Central memory CD8-positive, alpha-beta T cell (primary cell): Measurements from ENCODE around the gene BCCIP.
A peak's percentile ranks its signal among the peaks of the same experiment; 100 is the strongest.

ENCODE experiments used
- ATAC-seq: fragments of 150-1000 bp; cut with Tn5 transposase; replicated peaks from 2 replicates; pipeline ENCODE4 v1.10.0; 2022; ENCODE audit warnings: mild to moderate bottlenecking, moderate FRiP score, moderate number of reproducible peaks; ENCODE audit not compliant: poor library complexity, severe bottlenecking; ENCODE audit errors: extremely low read depth
- DNase-seq, 2 donors: peaks; one replicate each; pipeline ENCODE4 v3.0.0; 2021; ENCODE audit warnings: low spot score in 2 of 2
- H3K27ac Mint-ChIP-seq: one replicate; pipeline ENCODE4 v1.8.0; 2022; ENCODE audit warnings: low read depth, mild to moderate bottlenecking, moderate library complexity, mixed read lengths
- H3K27me3 Mint-ChIP-seq: one replicate; pipeline ENCODE4 v1.8.0; 2022; ENCODE audit warnings: mixed read lengths
- H3K36me3 Mint-ChIP-seq: one replicate; pipeline ENCODE4 v1.8.0; 2022; ENCODE audit warnings: mild to moderate bottlenecking, moderate library complexity, mixed read lengths; ENCODE audit not compliant: insufficient read depth
- H3K4me1 Mint-ChIP-seq: one replicate; pipeline ENCODE4 v1.8.0; 2022; ENCODE audit warnings: mixed read lengths
- H3K4me3 Mint-ChIP-seq: one replicate; pipeline ENCODE4 v1.8.0; 2022; ENCODE audit warnings: mild to moderate bottlenecking, moderate library complexity, mixed read lengths
- H3K9me3 Mint-ChIP-seq: one replicate; pipeline ENCODE4 v1.8.0; 2022; ENCODE audit warnings: mixed read lengths

BCCIP gene

DNA sequence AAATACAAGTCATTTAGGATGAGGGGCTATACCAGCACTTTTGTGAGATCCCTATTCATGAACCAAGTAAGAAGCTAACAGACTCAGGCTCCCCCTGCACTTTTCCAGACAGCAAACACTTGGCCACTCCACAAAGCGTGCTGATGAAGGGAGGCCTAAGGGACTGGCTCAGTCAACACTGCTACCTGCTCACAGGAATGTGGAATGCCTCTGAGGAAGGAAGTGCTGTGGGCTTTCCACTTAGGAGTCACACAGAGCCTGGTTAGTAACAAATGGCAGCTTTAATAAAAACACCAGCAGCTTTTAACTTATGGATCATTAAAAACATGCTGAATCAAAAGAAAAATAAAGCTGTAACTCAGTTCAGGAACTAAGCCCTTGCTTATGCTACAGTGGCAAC is 15.3 kb upstream of the BCCIP start:
- H3K4me3 Mint-ChIP-seq: no peak overlapping the region
- peaks cover 28% of the 10 kb centered on the region for H3K36me3 Mint-ChIP-seq
- peaks cover 7% of the 10 kb centered on the region for H3K4me1 Mint-ChIP-seq
- no peaks in the 10 kb centered on the region for H3K27me3 Mint-ChIP-seq
- DNase-seq (no peak), ATAC-seq (no peak)
- no peak overlapping the region for H3K27ac Mint-ChIP-seq
- H3K9me3 Mint-ChIP-seq: no peaks in the 10 kb centered on the region

DNA sequence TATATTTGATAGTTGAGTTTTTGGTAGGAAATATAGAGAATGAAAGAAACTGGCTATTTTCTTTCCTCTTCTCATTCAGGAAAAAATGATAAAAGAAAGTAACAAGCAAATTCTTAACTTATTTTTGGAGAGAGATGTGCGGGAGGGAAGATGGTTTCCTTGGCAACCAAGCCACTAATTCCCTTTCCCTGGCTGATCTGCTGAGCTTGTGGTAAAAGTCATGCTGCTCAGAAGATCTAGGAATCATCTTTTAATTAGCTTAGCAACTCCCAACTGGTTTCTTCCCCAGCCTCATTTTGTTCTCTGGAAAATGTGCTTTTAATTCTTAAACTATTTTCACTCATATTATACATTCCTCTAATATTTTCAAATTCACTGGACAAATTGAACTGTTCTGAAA is 12.1 kb upstream of the BCCIP start:
- Mint-ChIP-seq H3K4me3 (no peak overlapping the region), H3K36me3 (peaks cover 37% of the 10 kb centered on the region), H3K27me3 (no peaks in the 10 kb centered on the region), H3K9me3 (no peaks in the 10 kb centered on the region), H3K27ac (no peak overlapping the region), H3K4me1 (peaks cover 7% of the 10 kb centered on the region)
- DNase-seq (no peak), ATAC-seq (no peak)

DNA sequence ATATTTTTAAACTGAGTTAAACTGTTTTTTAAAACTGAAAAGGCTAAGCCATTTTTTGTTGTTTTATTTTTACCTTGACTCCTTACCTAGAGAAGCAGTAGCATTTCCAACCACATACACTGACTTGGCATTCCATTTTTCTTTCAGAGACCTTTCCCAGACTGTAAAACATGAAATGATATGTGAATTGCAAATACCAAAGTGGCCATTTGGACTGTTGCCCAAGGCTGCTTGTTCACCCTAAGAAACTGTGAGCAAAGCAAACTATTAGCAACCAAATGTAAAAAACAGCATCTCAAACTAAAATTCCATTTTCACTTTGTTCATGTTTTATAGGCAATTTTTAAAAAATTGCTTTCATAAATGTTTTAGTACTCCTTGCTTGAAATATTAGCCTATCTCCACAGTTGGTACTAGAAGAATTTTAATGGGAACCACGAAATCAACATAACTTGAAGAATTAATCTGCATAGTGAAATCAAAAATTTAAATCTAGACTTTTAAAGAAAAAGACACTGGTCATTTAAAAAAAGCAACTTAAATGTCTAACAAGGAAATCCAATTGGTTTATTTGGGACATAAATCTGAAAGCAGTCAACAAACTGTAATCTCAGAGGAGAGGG is 11.1 kb upstream of the BCCIP start:
- Mint-ChIP-seq H3K4me3 (no peak overlapping the region), H3K27me3 (no peaks in the 10 kb centered on the region), H3K4me1 (peaks cover 7% of the 10 kb centered on the region), H3K27ac (no peak overlapping the region), H3K9me3 (no peaks in the 10 kb centered on the region), H3K36me3 (peaks cover 32% of the 10 kb centered on the region)
- no peak for ATAC-seq
- DNase-seq: no peak

DNA sequence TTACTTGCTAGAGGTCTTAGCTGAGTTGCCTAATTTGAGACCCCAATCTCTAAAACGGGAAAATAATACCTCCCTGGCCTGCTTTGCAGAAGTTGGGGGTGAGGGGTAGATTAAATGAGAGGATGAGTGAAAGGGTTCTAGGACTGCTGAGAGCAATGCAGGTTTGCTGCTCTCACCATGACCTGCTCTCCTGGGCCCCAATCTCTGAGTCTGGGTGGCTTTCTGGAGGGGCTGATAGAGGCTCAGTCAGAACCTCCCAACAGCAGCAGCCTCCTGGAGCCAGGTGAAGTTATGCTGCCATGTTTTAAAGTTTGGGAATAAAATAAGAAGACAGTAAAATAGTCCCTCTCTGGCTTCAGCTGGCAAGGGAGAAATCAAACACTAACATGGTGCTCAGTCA is 7.6 kb upstream of the BCCIP start:
- H3K4me3 Mint-ChIP-seq: no peak overlapping the region
- H3K27me3 Mint-ChIP-seq: no peaks in the 10 kb centered on the region
- H3K4me1 Mint-ChIP-seq: peaks cover under 1% of the 10 kb centered on the region
- DNase-seq: no peak
- peaks cover 18% of the 10 kb centered on the region for H3K36me3 Mint-ChIP-seq
- no peak for ATAC-seq
- H3K9me3 Mint-ChIP-seq: no peaks in the 10 kb centered on the region
- H3K27ac Mint-ChIP-seq: no peak overlapping the region

DNA sequence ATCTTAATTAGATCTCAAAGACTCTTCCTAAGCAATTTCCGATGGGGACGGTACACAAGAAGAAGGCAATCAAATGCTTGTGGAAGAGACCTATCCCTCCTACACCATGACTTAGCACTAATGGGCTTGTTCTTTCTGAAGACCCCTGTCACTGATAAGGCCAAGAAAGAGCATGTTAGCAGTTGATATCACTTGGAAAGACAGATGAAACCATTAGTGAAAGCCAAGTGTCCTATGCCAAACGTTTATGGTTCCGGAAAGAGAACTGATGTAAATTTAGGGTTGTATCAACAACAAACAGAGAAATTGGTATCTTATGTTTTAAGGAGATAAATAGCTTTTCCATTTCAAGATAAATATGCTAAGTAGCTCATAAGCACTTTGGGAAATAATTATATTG is 6.8 kb upstream of the BCCIP start:
- peaks cover 19% of the 10 kb centered on the region for H3K36me3 Mint-ChIP-seq
- no peaks in the 10 kb centered on the region for H3K27me3 Mint-ChIP-seq
- no peak overlapping the region for H3K4me3 Mint-ChIP-seq
- no peak overlapping the region for H3K27ac Mint-ChIP-seq
- no peaks in the 10 kb centered on the region for H3K9me3 Mint-ChIP-seq
- DNase-seq (no peak), ATAC-seq (no peak)
- peaks cover 9% of the 10 kb centered on the region for H3K4me1 Mint-ChIP-seq

DNA sequence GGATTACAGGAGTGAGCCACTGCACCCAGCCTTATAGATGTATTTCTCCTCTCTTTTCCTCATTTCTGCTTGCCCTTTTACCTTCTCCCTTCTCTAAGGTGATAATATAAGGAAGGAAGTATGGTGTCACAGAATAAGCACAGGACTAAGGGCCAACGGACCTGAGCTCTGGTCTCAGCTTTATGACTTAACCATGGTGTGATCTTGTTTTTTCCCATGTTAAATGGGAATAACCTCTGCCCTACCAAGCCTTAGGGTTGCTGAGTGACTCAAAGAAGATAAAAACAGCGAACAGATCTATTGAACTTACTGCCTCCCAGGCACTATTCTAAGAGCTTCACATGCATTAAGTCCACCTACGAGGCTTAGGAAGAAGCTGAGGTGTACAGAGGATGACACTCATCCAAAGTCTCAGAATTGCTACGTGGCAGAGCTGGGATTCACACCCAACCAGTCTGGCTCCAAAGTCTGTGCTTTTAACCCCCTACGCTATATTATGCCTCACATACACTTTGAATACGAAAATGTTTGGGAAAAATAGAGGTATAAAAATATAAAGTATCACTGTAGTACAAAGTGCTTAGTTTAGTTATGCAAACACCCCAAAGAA is 5.9 kb upstream of the BCCIP start:
- H3K36me3 Mint-ChIP-seq: peaks cover 22% of the 10 kb centered on the region
- no peaks in the 10 kb centered on the region for H3K27me3 Mint-ChIP-seq
- peaks cover 15% of the 10 kb centered on the region for H3K4me1 Mint-ChIP-seq
- no peak overlapping the region for H3K27ac Mint-ChIP-seq
- H3K4me3 Mint-ChIP-seq: no peak overlapping the region
- DNase-seq (no peak), ATAC-seq (no peak)
- no peaks in the 10 kb centered on the region for H3K9me3 Mint-ChIP-seq

DNA sequence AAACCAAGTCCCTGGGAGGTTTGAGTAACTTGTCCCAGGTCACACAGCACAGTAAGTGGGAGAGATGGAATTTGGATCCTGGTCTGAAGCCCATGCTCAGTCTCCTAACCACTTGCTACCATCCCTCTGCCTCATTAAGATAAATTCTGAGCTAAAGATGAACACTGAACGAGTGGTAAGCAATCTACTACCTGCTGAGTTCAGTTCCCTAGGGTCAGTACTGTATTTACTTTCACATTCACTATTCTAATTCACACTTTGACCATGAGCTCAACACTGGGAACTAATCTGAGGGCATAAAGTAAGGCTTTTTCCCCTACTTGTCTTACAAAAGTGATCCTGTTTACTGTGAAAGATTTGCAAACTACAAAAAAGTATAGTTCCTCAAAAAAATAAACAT is 2.6 kb upstream of the BCCIP start:
- Mint-ChIP-seq H3K27me3 (no peaks in the 10 kb centered on the region), H3K4me1 (peaks cover 18% of the 10 kb centered on the region), H3K27ac (peak overlapping the region; percentile 20), H3K4me3 (no peak overlapping the region), H3K9me3 (no peaks in the 10 kb centered on the region), H3K36me3 (peaks cover 10% of the 10 kb centered on the region)
- ATAC-seq: no peak
- DNase-seq: no peak

DNA sequence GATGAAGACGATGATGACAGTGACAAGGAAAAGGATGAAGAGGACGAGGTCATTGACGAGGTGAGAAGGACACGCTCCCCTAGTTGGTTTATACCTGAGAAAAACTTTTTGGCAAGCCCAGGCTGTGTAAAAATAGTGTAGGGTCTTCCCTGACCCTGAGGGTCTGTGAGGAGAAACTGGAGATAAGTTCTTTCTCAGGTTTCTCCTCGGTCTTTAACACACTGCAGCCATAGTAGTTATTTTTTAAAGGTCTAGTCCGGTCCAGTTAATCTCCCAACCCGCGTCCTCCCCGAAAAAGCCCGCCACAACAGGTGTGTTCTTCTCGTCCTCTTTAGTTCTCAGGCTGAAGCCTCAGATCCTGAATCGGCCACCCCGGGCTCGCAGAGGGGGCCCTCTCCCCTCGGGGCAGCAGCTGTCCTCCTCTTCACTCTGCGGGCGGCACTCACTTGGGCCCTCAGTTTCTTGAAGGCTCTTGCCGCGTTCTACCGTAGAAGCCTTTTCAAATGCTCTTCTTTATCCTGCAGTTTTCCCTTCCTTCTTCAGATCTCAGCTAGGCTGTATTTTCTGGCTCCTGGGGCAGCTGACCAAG is 411 bp downstream of the BCCIP start:
- no peak for ATAC-seq
- H3K4me3 Mint-ChIP-seq: no peak overlapping the region

DNA sequence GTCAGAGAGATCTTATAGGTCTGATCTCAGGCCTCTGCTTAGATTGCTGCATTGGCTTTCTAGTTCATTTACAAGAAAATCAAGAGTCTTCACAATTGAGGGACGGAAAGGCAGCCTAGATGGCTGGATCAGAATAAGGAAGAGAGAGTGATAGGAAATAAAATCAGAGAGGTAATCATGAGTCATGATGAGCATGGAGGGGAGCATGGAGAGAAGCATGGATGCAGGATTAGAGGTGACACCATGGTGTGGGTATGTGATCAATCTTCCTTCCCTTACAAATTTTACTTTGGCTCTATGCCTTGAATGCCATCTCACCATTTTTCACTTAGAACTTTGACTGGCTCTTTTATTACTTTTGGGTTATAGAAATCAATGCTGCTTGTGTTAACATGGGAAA is 1.4 kb downstream of the BCCIP start:
- DNase-seq (no peak), ATAC-seq (no peak)
- H3K9me3 Mint-ChIP-seq: no peaks in the 10 kb centered on the region
- peaks cover 28% of the 10 kb centered on the region for H3K4me1 Mint-ChIP-seq
- peaks cover 33% of the 10 kb centered on the region for H3K36me3 Mint-ChIP-seq
- no peaks in the 10 kb centered on the region for H3K27me3 Mint-ChIP-seq
- H3K27ac Mint-ChIP-seq: no peak overlapping the region
- H3K4me3 Mint-ChIP-seq: no peak overlapping the region

More for the DNA sequence above, 411 bp downstream of the BCCIP start:
- DNase-seq: peak in 1 of 2 donors; percentile 14
- H3K4me1 Mint-ChIP-seq: peaks cover 28% of the 10 kb centered on the region
- H3K27ac Mint-ChIP-seq: no peak overlapping the region
- H3K9me3 Mint-ChIP-seq: no peaks in the 10 kb centered on the region
- peaks cover 28% of the 10 kb centered on the region for H3K36me3 Mint-ChIP-seq
- no peaks in the 10 kb centered on the region for H3K27me3 Mint-ChIP-seq

DNA sequence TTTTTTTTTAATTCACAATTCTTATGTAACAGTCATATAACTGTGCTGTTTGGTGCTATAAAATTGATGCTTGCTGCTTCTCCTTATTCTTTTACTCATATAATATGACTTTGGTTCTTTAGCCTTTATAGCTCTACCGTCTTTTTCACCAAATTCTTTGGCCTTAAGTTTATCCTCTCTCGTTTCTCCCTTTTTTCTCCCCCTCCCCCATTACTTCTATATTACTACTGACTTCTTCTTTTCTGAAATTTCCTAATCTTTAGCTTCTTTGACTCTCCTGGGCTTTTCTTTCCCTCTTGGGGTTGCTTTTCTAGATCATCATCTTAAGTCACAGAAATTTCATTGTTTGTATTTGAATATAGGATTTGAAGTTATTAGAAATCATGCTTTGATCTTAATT is 3.8 kb downstream of the BCCIP start:
- H3K4me3 Mint-ChIP-seq: no peak overlapping the region
- no peak overlapping the region for H3K27ac Mint-ChIP-seq
- H3K9me3 Mint-ChIP-seq: no peaks in the 10 kb centered on the region
- H3K36me3 Mint-ChIP-seq: peaks cover 38% of the 10 kb centered on the region
- ATAC-seq (no peak), DNase-seq (no peak)
- peaks cover 13% of the 10 kb centered on the region for H3K4me1 Mint-ChIP-seq
- H3K27me3 Mint-ChIP-seq: no peaks in the 10 kb centered on the region

DNA sequence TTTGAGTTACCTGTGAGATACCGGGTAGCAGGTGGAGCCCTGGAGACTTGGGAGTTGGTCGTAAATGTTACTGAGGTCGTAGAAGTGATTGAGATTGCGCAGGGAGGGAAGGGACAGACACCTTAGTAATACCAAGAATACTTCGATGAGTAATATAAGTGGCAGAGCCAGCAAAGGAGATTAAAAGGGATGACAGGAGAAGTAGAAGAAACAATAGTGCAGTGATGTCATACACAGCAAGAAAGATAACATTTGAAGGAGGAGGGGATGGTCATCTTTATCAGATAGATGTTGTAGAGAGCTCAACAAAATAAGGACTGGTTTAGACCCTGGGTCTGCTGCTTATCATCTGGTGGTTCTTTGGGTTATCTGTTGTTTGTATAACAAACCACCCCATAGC is 5.0 kb downstream of the BCCIP start:
- peaks cover 44% of the 10 kb centered on the region for H3K36me3 Mint-ChIP-seq
- H3K4me1 Mint-ChIP-seq: peaks cover 13% of the 10 kb centered on the region
- peak overlapping the region; percentile 13 for H3K27ac Mint-ChIP-seq
- no peaks in the 10 kb centered on the region for H3K27me3 Mint-ChIP-seq
- no peaks in the 10 kb centered on the region for H3K9me3 Mint-ChIP-seq
- ATAC-seq (no peak), DNase-seq (no peak)
- no peak overlapping the region for H3K4me3 Mint-ChIP-seq

DNA sequence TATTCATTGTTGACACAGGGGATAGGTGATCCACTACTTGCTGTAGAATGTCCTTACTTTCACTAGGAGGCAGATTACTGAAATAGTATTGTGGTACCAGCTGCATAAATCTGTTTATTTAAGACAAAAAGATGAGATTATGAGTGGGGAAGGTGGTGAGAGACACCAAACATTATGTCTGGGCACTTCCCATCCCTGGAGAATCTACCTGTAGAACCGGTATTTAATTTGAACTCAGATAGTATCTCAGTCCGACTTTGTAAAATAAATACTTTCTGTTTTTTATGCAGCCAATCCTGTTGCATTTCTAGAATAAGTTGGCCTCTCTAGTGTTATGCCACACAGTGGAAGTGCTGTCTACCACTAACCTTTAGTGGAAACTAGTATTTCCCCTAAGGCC is 13.4 kb downstream of the BCCIP start:
- H3K27ac Mint-ChIP-seq: no peak overlapping the region
- no peak overlapping the region for H3K4me3 Mint-ChIP-seq
- no peaks in the 10 kb centered on the region for H3K4me1 Mint-ChIP-seq
- peaks cover 47% of the 10 kb centered on the region for H3K36me3 Mint-ChIP-seq
- no peaks in the 10 kb centered on the region for H3K9me3 Mint-ChIP-seq
- H3K27me3 Mint-ChIP-seq: no peaks in the 10 kb centered on the region
- DNase-seq: no peak
- ATAC-seq: no peak

DNA sequence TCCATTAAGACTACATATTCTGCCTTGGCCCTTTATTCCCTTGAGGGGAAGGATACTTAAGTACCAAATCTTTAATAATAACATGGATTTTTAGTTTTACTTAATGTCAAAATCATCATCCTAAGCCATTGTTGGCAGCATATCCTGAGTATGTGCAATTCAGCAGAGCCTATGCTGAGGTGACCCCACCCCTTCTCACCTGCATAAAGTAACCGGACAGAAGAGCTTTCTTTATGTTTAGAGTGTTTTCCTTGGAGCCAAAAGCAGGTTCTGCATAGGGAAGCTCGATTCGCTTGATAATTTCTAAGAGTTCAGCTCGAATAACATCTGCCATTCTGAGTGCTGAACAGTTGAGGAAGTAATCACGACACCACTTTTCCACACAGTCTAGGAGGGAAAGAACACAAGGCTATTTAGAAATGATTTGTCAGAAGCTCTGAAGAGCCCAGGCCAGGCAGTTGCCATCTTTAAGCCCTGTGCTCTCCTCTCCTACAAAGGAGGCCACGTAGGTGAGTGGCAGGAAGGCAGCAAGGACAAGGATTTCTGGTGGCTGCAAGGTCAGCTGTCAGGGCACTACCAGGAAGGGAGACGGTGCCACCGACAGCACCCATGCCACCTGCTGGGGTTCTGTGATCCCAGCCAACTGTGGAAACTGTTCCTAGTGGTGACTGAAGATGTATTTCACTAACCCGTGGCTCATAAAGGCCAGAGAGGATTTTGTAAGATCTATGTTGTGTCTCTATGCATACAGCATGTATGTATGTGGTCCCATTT is 15.6 kb downstream of the BCCIP start:
- no peak overlapping the region for H3K4me3 Mint-ChIP-seq
- H3K27ac Mint-ChIP-seq: no peak overlapping the region
- ATAC-seq (no peak), DNase-seq (no peak)
- H3K4me1 Mint-ChIP-seq: no peaks in the 10 kb centered on the region
- H3K9me3 Mint-ChIP-seq: no peaks in the 10 kb centered on the region
- H3K36me3 Mint-ChIP-seq: peaks cover 31% of the 10 kb centered on the region
- H3K27me3 Mint-ChIP-seq: no peaks in the 10 kb centered on the region
